HFF-Myc (cell line): ENCODE data around the gene CD99L2.
"Not testable (repeated sequence)": the region's sequence is repeated elsewhere in the genome, so short reads cannot be mapped to it uniquely, and the experiment has no call there.

ENCODE experiments used
- DNase-seq: peaks from one replicate; pipeline ENCODE4 v3.0.0-alpha.2; 2011; ENCODE audit warnings: low read depth; ENCODE audit errors: extremely low read depth
- H3K4me3 ChIP-seq: replicated peaks from 2 replicates; pipeline ENCODE4 v1.5.1; 2011; ENCODE audit warnings: low read depth, mild to moderate bottlenecking, control low read depth, low read length
- CTCF ChIP-seq: IDR thresholded peaks from 2 replicates; pipeline ENCODE4 v1.5.1; 2012; ENCODE audit warnings: mild to moderate bottlenecking, low read depth, low read length, control low read depth; ENCODE audit errors: missing control alignments

The CD99L2 gene

GRCh38 chrX:150886381-150886780 is 12.1 kb downstream of the CD99L2 start:
- no peak for DNase-seq
- H3K4me3 ChIP-seq = no peak overlapping the region
- TF ChIP-seq CTCF = no peak

GRCh38 chrX:150880808-150881165 is 17.7 kb downstream of the CD99L2 start:
- H3K4me3 ChIP-seq = no peak overlapping the region
- DNase-seq = no peak
- TF ChIP-seq CTCF = no peak

GRCh38 chrX:150879855-150880807 is 18.3 kb downstream of the CD99L2 start:
- DNase-seq = no peak
- TF ChIP-seq CTCF = no peak
- H3K4me3 ChIP-seq = no peak overlapping the region

- H3K4me3 ChIP-seq, DNase-seq: not testable (repeated sequence)
Observed at GRCh38 chrX:150875621-150876020, 22.8 kb downstream of the CD99L2 start.

- no peak overlapping the region for H3K4me3 ChIP-seq
- no peak for DNase-seq
- no peak for TF ChIP-seq CTCF
Observed at GRCh38 chrX:150874448-150874847, 24.0 kb downstream of the CD99L2 start.

GRCh38 chrX:150873616-150874015 is 24.9 kb downstream of the CD99L2 start:
- DNase-seq = no peak

More at GRCh38 chrX:150873616-150874015, 24.9 kb downstream of the CD99L2 start:
- no peak for TF ChIP-seq CTCF
- H3K4me3 ChIP-seq = no peak overlapping the region
